Neural progenitor cell (in vitro differentiated cells): ENCODE measurements around the gene PEX1. TPM values are rescaled to one million over a fixed set of nuclear protein-coding genes. Genes with fewer than 3 reads are reported as not detected.

Source experiments
- DNase-seq: peaks from one replicate; pipeline ENCODE4 v3.0.0-alpha.2; 2016; ENCODE audit warnings: low spot score
- H2AFZ ChIP-seq: fragments of 200-600 bp; sonication (generic); replicated peaks from 2 replicates; pipeline ENCODE4 v1.6.1; 2016; ENCODE audit warnings: antibody characterized with exemption
- H3F3A ChIP-seq: fragments of 200-600 bp; sonication (generic); 2 replicates; pipeline ENCODE4 v1.6.1; 2016; ENCODE audit warnings: antibody characterized with exemption, low read depth
- H3K27ac ChIP-seq: fragments of 200-600 bp; sonication (generic); 2 replicates; pipeline ENCODE4 v1.5.1; 2016; ENCODE audit warnings: mild to moderate bottlenecking
- H3K27me3 ChIP-seq: fragments of 200-600 bp; sonication (generic); 2 replicates; pipeline ENCODE4 v1.6.1; 2016; ENCODE audit warnings: mild to moderate bottlenecking, moderate library complexity
- H3K36me3 ChIP-seq: fragments of 200-600 bp; sonication (generic); 2 replicates; pipeline ENCODE4 v1.5.1; 2016
- H3K4me1 ChIP-seq: fragments of 200-600 bp; sonication (generic); 2 replicates; pipeline ENCODE4 v1.6.1; 2016; ENCODE audit warnings: mixed run types
- H3K4me2 ChIP-seq: fragments of 200-600 bp; sonication (generic); 2 replicates; pipeline ENCODE4 v1.6.1; 2016
- H3K4me3 ChIP-seq: fragments of 200-600 bp; sonication (generic); 2 replicates; pipeline ENCODE4 v1.5.1; 2016
- H3K79me2 ChIP-seq: fragments of 200-600 bp; sonication (generic); 2 replicates; pipeline ENCODE4 v1.6.1; 2016; ENCODE audit warnings: low read depth
- H3K9ac ChIP-seq: fragments of 200-600 bp; sonication (generic); 2 replicates; pipeline ENCODE4 v1.6.1; 2016
- H3K9me3 ChIP-seq: fragments of 200-600 bp; sonication (generic); 2 replicates; pipeline ENCODE4 v1.5.1; 2016; ENCODE audit warnings: low read depth
- H4K20me1 ChIP-seq: fragments of 200-600 bp; sonication (generic); 2 replicates; pipeline ENCODE4 v1.6.1; 2016; ENCODE audit warnings: low read depth
- H3K27ac Mint-ChIP-seq: 3 replicates; pipeline ENCODE4 v1.8.0; 2021; ENCODE audit warnings: mixed read lengths
- H3K27me3 Mint-ChIP-seq: 2 replicates; pipeline ENCODE4 v1.8.0; 2022; ENCODE audit warnings: low read depth, mild to moderate bottlenecking, inconsistent platforms, moderate library complexity, mixed read lengths; ENCODE audit not compliant: insufficient read depth
- H3K36me3 Mint-ChIP-seq: 3 replicates; pipeline ENCODE4 v1.8.0; 2021; ENCODE audit warnings: mixed read lengths
- H3K4me1 Mint-ChIP-seq: 3 replicates; pipeline ENCODE4 v1.8.0; 2021; ENCODE audit warnings: mixed read lengths
- H3K4me3 Mint-ChIP-seq: 3 replicates; pipeline ENCODE4 v1.8.0; 2021; ENCODE audit warnings: mild to moderate bottlenecking, moderate library complexity, mixed read lengths
- H3K9me3 Mint-ChIP-seq: 3 replicates; pipeline ENCODE4 v1.8.0; 2020; ENCODE audit warnings: mixed read lengths
- EZH2 ChIP-seq: fragments of 200-600 bp; sonication (generic); IDR thresholded peaks from 2 replicates; pipeline ENCODE4 v1.6.1; 2017; ENCODE audit warnings: antibody characterized with exemption, mild to moderate bottlenecking, moderate library complexity
- EZH2phosphoT487 ChIP-seq: fragments of 200-600 bp; sonication (generic); IDR thresholded peaks from 2 replicates; pipeline ENCODE4 v1.6.1; 2017; ENCODE audit warnings: antibody characterized with exemption
- total RNA-seq: library from RNA; depleted of rRNA; stranded (reverse); fragments of >200 nt; gene quantifications from 2 replicates; pipeline ENCODE4 v1.2.3, GENCODE V29; 2015; ENCODE audit warnings: low replicate concordance
- TF ChIP-seq, protein P1 (sequence below): fragments of 200-600 bp; sonication (generic); IDR thresholded peaks from 2 replicates; pipeline ENCODE4 v1.5.1; 2017; ENCODE audit warnings: antibody characterized with exemption, mild to moderate bottlenecking

PEX1 gene
- total RNA-seq, 1 donor from 2014 or later, result 67.6 TPM

DNA sequence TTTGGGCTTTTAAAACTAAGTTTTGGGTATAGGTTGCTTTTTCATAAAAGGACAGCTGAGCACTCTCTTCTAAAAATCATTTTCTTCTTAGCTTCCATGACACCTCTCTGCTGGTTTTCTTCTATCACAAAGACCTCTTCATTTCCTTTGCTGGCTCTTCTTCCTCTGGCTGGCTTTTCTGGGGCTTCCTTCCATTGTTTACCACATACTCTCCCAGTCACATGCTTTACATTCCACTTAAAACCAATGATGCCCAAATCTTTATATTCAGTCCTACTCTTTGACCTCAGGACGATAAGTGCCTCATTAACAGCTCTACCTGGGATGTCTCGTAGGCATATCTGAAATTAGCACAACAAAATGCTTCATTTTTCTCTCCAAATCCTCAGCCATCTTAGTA lies 35.0 kb upstream of the PEX1 start:
- peaks cover 12% of the 10 kb centered on the region for H3F3A ChIP-seq
- H4K20me1 ChIP-seq, result no peaks in the 10 kb centered on the region
- no peak overlapping the region for H3K4me2 ChIP-seq
- no peak overlapping the region for H3K4me3 ChIP-seq
- DNase-seq, result no peak
- no peak overlapping the region for H3K27ac Mint-ChIP-seq
- peak overlapping the region; percentile 67 for H3K27ac ChIP-seq
- peaks cover 13% of the 10 kb centered on the region for H3K36me3 Mint-ChIP-seq
- no peak overlapping the region for H3K9ac ChIP-seq
- TF ChIP-seq EZH2phosphoT487, result no peak
- TF ChIP-seq EZH2, result no peak
- TF ChIP-seq, protein P1, sequence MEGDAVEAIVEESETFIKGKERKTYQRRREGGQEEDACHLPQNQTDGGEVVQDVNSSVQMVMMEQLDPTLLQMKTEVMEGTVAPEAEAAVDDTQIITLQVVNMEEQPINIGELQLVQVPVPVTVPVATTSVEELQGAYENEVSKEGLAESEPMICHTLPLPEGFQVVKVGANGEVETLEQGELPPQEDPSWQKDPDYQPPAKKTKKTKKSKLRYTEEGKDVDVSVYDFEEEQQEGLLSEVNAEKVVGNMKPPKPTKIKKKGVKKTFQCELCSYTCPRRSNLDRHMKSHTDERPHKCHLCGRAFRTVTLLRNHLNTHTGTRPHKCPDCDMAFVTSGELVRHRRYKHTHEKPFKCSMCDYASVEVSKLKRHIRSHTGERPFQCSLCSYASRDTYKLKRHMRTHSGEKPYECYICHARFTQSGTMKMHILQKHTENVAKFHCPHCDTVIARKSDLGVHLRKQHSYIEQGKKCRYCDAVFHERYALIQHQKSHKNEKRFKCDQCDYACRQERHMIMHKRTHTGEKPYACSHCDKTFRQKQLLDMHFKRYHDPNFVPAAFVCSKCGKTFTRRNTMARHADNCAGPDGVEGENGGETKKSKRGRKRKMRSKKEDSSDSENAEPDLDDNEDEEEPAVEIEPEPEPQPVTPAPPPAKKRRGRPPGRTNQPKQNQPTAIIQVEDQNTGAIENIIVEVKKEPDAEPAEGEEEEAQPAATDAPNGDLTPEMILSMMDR, result no peak
- H3K9me3 ChIP-seq, result no peaks in the 10 kb centered on the region
- no peaks in the 10 kb centered on the region for H3K27me3 ChIP-seq
- no peak overlapping the region for H2AFZ ChIP-seq
- no peak overlapping the region for H3K4me3 Mint-ChIP-seq
- H3K27me3 Mint-ChIP-seq, result no peaks in the 10 kb centered on the region
- no peaks in the 10 kb centered on the region for H3K9me3 Mint-ChIP-seq
- H3K36me3 ChIP-seq, result peaks cover 23% of the 10 kb centered on the region
- H3K79me2 ChIP-seq, result no peaks in the 10 kb centered on the region
- H3K4me1 Mint-ChIP-seq, result no peaks in the 10 kb centered on the region
- H3K4me1 ChIP-seq, result no peaks in the 10 kb centered on the region

DNA sequence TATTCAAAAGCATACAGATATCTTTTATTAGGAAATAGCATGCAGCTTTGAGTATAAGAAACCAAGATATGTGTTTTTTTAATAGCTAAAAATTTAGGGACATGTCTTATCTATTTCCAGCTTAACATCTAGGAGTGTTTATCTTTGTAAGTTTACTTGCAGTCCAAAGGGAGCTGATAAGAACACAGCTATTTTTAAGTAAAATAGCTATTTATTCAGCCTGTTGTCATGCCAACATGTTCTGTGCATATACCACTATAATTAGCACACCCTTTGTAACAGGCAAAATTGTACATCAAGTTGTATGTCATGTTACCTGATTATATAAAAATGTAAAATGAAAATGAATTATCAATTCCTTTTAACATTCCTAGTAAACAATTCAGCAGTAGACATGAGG lies 32.3 kb upstream of the PEX1 start:
- H3K36me3 Mint-ChIP-seq, result peaks cover 7% of the 10 kb centered on the region
- Histone ChIP-seq H2AFZ (no peak overlapping the region), H3K27me3 (no peaks in the 10 kb centered on the region), H3K9me3 (no peaks in the 10 kb centered on the region), H3K4me3 (no peak overlapping the region), H3K4me2 (no peak overlapping the region), H4K20me1 (no peaks in the 10 kb centered on the region), H3F3A (peaks cover 21% of the 10 kb centered on the region), H3K36me3 (peaks cover 16% of the 10 kb centered on the region), H3K79me2 (no peaks in the 10 kb centered on the region), H3K9ac (no peak overlapping the region), H3K4me1 (no peaks in the 10 kb centered on the region), H3K27ac (no peak overlapping the region)
- DNase-seq, result no peak
- no peaks in the 10 kb centered on the region for H3K4me1 Mint-ChIP-seq
- peaks cover 3% of the 10 kb centered on the region for H3K27me3 Mint-ChIP-seq
- no peaks in the 10 kb centered on the region for H3K9me3 Mint-ChIP-seq
- H3K4me3 Mint-ChIP-seq, result no peak overlapping the region
- no peak overlapping the region for H3K27ac Mint-ChIP-seq
- TF ChIP-seq EZH2phosphoT487 (no peak), EZH2 (no peak)

DNA sequence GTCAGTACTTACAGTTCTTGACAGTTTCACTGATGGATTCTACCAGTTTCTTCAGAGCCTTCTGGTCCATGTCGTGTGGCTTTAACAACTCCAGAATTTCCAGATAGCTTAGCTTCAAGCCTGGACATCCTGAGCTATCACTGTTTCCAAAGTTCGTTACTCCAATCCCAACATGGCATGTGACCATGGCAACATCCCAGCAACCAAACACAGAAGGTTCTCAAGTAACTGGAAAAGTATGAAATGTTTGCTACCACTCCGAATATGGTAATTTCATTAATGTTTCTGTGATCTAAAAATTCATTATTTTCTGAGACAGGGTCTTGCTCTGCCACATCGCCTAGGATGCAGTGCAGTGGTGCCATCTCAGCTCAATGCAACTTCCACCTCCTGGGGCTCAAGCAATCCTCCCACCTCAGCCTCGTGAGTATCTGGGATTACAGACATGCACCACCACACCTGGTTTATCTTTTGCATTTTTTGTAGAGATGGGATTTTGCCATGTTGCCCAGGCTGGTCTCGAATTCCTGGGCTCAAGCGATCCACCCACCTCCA lies 29.6 kb upstream of the PEX1 start:
- Histone ChIP-seq H3K36me3 (peaks cover 12% of the 10 kb centered on the region), H3K9me3 (no peaks in the 10 kb centered on the region), H2AFZ (no peak overlapping the region), H3K27ac (no peak overlapping the region), H3K79me2 (no peaks in the 10 kb centered on the region), H3K4me2 (no peak overlapping the region), H3F3A (peaks cover 16% of the 10 kb centered on the region), H3K27me3 (no peaks in the 10 kb centered on the region), H3K4me1 (no peaks in the 10 kb centered on the region), H4K20me1 (no peaks in the 10 kb centered on the region), H3K4me3 (no peak overlapping the region), H3K9ac (no peak overlapping the region)
- peaks cover 3% of the 10 kb centered on the region for H3K27me3 Mint-ChIP-seq
- no peak overlapping the region for H3K4me3 Mint-ChIP-seq
- H3K27ac Mint-ChIP-seq, result no peak overlapping the region
- no peak for DNase-seq
- TF ChIP-seq EZH2phosphoT487 (no peak), EZH2 (no peak)
- TF ChIP-seq, protein P1, result no peak
- peaks cover 5% of the 10 kb centered on the region for H3K36me3 Mint-ChIP-seq
- no peaks in the 10 kb centered on the region for H3K4me1 Mint-ChIP-seq
- H3K9me3 Mint-ChIP-seq, result no peaks in the 10 kb centered on the region

DNA sequence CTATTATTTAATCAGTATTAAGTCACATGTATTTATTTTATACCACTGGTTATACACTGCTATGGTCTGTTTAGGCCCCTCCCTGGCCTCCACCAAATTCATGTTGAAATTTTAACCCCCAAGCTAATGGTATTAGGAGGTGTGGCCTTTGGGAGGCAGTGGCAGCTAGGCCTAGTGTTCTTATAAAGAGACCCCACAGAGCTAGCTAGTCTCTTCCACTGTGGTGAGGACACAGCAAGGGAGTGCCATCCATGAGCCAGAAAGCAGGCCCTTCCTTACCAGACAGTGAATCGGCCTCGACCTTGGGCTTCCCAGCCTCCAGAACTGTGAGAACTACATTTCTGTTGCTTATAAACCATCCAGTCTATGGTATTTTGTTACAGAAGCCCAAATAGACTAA lies 28.9 kb upstream of the PEX1 start:
- Mint-ChIP-seq H3K4me3 (no peak overlapping the region), H3K4me1 (no peaks in the 10 kb centered on the region), H3K36me3 (peaks cover 4% of the 10 kb centered on the region), H3K27me3 (peaks cover 3% of the 10 kb centered on the region), H3K27ac (no peak overlapping the region), H3K9me3 (no peaks in the 10 kb centered on the region)
- Histone ChIP-seq H4K20me1 (no peaks in the 10 kb centered on the region), H3K36me3 (peaks cover 6% of the 10 kb centered on the region), H2AFZ (no peak overlapping the region), H3K4me2 (no peak overlapping the region), H3K27me3 (no peaks in the 10 kb centered on the region), H3K4me1 (no peaks in the 10 kb centered on the region), H3K4me3 (no peak overlapping the region), H3F3A (peaks cover 16% of the 10 kb centered on the region), H3K9ac (no peak overlapping the region), H3K79me2 (no peaks in the 10 kb centered on the region), H3K27ac (no peak overlapping the region), H3K9me3 (no peaks in the 10 kb centered on the region)
- TF ChIP-seq EZH2phosphoT487 (no peak), EZH2 (no peak)
- TF ChIP-seq, protein P1, result no peak
- no peak for DNase-seq
